RPMI8226 (cell line): ENCODE data around the gene HOXA9.

Experiments
- DNase-seq: peaks from one replicate; pipeline ENCODE4 v3.0.0-alpha.2; 2015

Gene HOXA9

DNA sequence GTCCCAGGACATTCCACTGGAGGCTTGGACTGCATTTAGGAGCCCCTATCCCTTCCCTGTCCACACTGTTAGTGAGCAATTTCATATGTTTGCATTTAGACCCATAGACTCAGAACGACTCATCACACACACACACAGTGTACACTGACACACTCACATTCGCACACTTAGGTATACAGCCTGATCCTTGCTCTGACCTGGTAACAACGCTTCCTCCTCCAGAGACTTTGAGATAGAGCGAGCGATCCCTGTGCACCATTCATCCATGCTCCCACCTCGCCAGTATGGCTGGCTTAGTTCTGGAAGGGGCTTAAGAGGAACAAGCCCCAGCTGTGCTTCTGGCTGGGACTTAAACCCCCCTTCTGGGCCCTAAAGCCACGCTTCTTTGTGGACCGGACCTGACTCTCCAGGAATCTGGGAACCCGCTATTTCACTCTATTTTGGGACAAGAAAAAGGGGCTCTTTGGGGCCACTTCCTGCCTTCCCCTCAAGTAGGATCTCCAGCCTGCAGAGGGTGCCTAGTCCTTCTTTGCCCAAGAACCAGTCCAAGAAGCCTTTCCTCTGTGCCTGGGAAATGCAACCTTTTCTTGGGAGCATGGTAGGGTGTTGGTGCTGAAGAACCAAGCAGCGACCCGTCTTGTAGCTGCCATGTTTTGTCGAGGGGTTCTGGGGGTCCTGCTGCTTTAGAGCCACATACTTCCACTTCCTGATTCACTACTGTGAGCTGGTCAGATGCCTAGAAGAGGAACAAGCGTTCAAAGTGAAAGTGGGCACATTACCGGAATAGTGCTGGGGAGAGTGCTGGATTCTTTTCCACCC lies 35.6 kb upstream of the HOXA9 start:
- DNase-seq: peak; percentile 30

DNA sequence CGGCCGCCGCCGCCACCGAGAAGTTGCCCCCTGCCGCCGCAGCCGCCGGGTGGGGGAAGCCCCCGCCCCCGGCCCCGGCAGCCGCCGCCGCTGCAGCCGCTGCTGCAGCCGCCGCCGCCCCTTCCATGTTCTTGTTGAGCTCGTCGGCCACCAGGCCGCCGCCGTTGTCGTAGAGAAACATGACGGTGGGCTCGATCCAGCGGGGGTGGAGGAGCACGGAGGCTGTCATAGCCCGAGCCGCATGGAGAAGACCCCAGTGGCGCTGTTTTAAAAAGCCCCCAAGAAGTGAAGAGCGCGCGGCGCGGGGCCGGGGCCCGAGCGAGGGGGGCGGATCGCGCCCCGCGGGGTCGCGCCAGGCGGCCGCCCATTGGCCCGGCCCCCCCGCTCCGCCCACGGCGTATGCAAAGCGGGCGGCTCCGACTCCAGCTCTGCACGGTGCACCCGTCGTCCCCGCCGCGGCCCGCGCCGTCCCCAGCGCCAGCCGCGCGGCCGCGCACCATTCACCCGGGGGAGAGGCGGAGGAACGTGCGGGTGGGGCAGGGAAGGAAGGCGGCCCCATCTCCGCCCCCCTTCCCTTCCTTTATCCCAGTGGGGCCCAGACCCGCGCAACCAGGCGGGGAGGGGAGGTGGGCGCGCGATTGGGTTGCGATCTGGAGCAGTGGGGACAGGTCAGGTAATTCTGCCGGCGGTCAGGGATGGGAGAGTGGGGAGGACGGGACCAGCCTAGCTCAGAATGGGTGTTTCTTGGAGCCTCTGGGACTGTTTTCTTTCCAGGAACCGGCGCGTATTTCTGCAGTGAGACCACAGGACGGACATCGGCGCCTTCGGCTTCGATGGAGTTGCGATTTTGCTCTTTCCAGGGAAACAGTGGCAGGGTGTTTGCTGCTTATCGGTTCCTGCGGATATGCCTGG lies 34.8 kb upstream of the HOXA9 start, which contains the start of gene HOXA13:
Gene HOXA13 (minus strand): TSS at position 243 of the 912 bp plus-strand sequence. CDS start 14 bp downstream, at position 229.
- peak; percentile 34 for DNase-seq

DNA sequence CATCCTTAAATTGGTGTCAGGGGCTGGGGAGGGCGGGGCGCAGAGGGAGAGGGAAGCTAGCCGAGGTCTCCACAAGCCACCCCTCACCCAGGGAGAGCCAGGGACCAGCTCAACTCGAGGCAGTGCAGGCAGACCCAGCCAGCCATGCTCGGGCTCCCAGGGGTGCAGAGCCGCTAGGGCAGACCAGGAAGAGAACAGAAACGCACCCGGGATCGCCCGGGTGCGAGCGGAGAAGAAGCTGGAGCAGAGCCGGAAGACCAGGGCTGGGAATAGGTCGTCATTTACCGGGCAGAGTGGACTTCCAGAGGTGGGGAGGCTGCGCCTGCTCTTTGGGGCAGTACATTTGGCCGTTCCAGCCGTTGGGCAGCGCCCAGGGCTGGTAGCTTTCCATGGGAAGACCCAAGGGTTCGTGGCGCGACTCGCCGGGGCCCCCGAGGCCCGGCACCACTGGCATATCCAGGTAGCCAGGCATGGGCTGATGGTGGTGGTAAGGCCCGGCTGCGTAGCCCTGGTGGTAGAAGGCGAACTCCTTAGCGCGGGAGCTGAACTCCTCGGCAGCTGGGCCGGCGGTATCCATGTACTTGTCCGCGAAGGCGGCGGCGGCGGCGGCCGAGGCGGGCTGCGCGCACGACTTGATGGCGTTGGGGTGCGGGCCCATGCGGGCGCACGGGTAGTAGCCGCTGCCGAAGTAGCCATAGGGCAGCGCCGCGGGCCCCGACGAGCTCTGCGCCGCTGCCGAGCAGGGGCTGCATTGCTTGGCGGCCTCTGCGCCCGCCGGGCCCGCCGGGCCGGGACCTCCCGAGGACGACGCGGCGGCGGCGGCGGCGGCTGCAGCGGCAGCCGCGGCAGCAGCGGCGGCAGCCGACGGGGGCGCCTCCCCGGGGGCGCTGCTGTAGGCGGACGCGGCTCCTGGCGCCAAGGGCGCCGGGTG lies 33.8 kb upstream of the HOXA9 start:
- DNase-seq: no peak

DNA sequence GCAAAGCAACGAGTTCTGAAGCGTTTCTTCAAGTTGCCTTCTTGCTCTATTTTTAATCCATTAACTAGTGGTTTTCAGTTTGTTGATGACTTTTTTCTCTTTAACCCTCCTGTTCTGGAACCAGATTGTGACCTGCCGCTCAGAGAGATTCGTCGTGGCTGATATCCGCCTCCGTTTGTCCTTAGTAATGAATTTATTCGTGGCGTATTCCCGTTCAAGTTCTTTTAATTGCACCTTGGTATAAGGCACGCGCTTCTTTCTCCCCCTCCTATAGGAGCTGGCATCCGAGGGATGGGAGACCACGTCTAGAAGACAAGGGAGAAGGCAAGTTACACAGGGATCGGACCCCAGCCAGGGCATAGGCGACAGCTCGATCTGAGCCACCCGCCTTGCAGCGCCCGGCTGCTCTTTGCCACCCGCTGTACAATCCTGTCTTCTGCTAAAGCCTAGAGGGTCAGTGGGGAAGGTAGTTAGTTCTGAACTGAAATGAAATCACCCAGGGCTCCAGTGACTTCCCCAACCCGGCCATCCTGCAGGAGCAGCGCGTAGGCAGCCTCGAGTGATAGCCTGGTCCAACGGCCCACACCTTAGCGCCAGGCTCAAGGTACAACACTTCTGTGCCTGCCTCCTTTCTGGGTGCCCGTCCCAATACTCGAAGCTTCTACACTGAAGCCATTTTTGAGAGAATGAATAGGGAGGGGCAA lies 33.0 kb upstream of the HOXA9 start:
- no peak for DNase-seq

- DNase-seq: no peak
These were observed 32.1 kb upstream of the HOXA9 start for GRCh38 chr7:27197137-27198042.

DNA sequence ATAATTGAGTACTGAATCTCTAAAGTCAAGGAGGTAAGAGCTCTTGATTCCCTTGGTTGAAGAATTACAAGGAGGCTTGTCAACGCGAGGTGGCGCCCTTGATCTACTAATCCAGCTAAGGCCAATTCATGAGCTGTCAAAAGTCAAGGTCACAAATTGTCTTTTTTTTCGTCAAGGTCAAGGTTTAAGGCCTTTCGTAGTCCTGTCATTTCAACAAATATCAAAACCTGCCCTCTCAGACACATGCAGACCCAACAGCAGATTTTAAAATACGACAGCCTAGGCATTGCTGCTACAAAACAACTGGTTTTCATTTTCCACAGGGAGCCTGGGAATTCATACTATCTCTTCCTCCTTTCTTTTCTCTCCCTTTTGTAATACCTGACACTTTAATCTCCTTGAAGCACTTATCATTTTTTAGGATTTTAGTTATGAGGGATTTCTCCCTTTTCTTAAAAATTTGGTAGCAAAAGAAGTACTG lies 31.0 kb upstream of the HOXA9 start:
- peak; percentile 73 for DNase-seq

GRCh38 chr7:27194686-27195379 lies 29.5 kb upstream of the HOXA9 start:
- no peak for DNase-seq

- no peak for DNase-seq
These were observed 28.6 kb upstream of the HOXA9 start for GRCh38 chr7:27194002-27194352.

GRCh38 chr7:27193335-27194001 lies 28.1 kb upstream of the HOXA9 start:
- DNase-seq: no peak

DNA sequence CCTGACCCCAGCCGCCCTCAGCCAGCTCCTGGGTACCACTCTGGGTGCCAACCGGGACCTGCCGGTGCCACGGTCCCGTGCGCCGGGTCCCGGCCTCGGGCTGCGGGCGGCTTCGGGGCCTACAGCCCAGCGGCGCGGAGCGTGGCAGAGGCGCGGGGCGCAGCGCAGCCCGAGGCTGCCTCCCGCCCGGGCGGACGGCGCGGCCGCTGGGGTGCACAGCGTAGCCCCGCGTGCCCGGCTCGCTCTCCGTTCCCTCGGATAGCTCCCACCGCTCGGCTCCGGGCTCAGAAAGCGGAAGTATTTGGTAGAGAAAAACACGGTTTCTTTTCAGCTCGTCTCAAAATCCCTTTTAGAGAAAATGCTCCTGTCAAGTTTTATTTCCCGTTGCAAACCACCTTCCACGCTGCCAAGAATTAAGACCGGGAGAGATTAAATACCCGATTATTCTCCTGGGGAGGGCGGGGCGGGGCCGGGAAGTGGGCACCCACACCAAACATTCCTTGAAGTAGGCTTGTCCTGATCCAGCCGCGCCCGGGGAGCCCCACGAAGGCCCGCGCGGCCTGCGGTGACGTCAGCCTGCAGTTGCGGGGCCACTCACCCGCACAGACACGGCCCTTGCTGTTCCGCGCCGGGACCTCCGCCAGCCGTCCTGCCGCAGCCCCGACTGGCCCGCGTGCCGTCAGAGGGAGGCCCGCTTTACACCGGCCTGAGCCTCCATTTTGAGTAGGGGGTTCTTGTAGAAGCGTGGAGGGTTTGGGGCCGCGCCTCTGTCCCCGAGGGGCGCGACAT lies 27.4 kb upstream of the HOXA9 start:
- no peak for DNase-seq

- DNase-seq: no peak
These were observed 26.7 kb upstream of the HOXA9 start for GRCh38 chr7:27191833-27192545.

DNA sequence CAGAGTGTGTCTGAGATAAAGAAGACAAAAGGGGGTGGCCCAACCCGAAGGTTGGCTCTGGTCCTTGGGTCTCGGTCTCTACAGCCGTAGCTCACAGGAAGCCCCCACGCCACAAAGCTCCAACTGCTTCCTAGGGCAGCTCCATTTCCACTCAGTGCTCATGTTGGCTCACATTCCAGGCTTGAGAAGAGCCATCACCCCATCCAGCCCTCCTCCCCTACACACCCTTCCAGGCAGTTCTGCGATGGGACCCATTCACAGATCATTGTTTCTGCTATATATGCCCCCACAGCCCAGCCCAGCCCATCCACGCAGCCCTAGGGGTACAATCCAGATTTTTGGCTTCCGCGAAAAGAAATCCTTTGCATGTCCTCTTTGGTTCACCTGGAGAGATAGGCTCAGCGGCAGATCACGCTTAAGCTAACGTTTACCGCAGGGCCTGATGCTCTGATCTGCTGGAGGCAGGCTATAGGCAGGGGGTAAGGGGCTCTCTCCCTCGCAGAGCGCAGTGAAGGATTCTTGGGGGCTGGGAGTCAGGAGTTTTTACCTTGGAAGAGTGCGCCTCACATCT lies 25.9 kb upstream of the HOXA9 start:
- no peak for DNase-seq

GRCh38 chr7:27189997-27190748 lies 24.8 kb upstream of the HOXA9 start:
- no peak for DNase-seq

GRCh38 chr7:27189295-27189996 lies 24.1 kb upstream of the HOXA9 start:
- no peak for DNase-seq

DNA sequence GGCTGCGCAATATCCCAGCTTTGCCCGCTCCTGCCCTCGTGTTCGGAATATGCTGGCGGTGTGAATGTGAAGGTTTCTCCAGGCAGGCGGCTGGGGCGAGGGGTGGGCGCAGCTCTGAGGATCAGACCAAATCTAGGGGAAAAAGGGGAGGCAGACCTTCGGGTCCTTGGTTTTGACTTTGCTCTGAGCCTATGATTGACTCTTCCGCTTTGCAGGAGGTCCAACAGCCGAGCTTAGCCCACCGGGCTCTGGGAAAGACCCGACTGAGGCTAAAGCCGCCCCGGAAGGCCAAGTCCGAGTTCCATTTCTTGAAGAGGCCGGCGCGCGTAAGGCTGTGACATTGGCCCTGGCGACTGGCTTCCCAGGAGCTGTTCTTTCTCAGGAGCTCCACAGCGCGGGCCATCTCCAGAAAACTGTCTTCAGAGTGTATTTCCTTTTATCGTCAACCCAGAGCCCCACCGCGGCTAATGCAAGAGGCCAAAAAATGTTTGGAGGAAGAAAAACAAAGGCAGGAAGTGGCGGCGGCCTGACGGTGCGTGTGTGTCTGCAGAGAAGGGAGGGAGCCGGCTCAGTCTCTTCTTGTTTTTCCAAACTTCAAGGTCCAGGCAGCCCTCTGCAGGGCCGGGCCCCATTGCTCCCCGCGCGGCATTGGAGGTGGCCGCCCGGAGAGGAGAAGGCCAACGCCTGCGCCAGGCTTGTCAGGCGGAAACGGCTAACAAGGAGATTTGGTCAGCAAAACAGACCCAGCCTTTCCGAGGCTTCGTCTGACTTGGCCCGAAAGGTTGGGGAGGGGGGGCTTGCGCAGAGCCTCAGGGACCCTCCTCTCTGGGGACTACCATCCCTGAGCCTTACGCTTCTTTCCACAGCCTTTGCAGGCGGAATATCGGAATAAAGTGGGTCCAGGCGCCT lies 23.3 kb upstream of the HOXA9 start:
- DNase-seq: no peak
